Smooth muscle cell (in vitro differentiated cells): ENCODE data around the gene PCDHGC4. TPM values are rescaled to one million over a fixed set of nuclear protein-coding genes. Genes with fewer than 3 reads are reported as not detected.

Source experiments
- DNase-seq: peaks from one replicate; lab custom pipeline; 2025; ENCODE audit not compliant: unreplicated experiment; lab: John Stamatoyannopoulos, UW
- H2AFZ ChIP-seq: fragments of 200-600 bp; sonication (generic); 2 replicates; pipeline ENCODE4 v1.6.0; 2016; ENCODE audit warnings: antibody characterized with exemption, low read depth, mild to moderate bottlenecking
- H3F3A ChIP-seq: fragments of 200-600 bp; sonication (generic); 2 replicates; pipeline ENCODE4 v1.6.0; 2017; ENCODE audit warnings: antibody characterized with exemption, low read depth
- H3K27ac ChIP-seq: fragments of 200-600 bp; sonication (generic); 2 replicates; pipeline ENCODE4 v1.5.1; 2016; ENCODE audit warnings: low read depth, mild to moderate bottlenecking
- H3K27me3 ChIP-seq: fragments of 200-600 bp; sonication (generic); 2 replicates; pipeline ENCODE4 v1.6.1; 2016; ENCODE audit warnings: low read depth, mild to moderate bottlenecking
- H3K36me3 ChIP-seq: fragments of 200-600 bp; sonication (generic); 2 replicates; pipeline ENCODE4 v1.5.1; 2016; ENCODE audit warnings: low read depth
- H3K4me1 ChIP-seq: fragments of 200-600 bp; sonication (generic); 2 replicates; pipeline ENCODE4 v1.5.1; 2016; ENCODE audit warnings: low read depth
- H3K4me2 ChIP-seq: fragments of 200-600 bp; sonication (generic); 2 replicates; pipeline ENCODE4 v1.6.0; 2016; ENCODE audit warnings: mild to moderate bottlenecking
- H3K4me3 ChIP-seq: fragments of 200-600 bp; sonication (generic); 2 replicates; pipeline ENCODE4 v1.5.1; 2016; ENCODE audit warnings: mild to moderate bottlenecking
- H3K79me2 ChIP-seq: fragments of 200-600 bp; sonication (generic); 2 replicates; pipeline ENCODE4 v1.6.0; 2016; ENCODE audit warnings: low read depth, mild to moderate bottlenecking
- H3K9ac ChIP-seq: fragments of 200-600 bp; sonication (generic); 2 replicates; pipeline ENCODE4 v1.6.0; 2016; ENCODE audit warnings: low read depth
- H3K9me3 ChIP-seq: fragments of 200-600 bp; sonication (generic); replicated peaks from 2 replicates; pipeline ENCODE4 v1.5.1; 2016; ENCODE audit warnings: low read depth
- H4K20me1 ChIP-seq: fragments of 200-600 bp; sonication (generic); 2 replicates; pipeline ENCODE4 v1.6.0; 2016; ENCODE audit warnings: low read depth
- CTCF ChIP-seq: fragments of 200-600 bp; sonication (generic); IDR thresholded peaks from 2 replicates; pipeline ENCODE4 v1.5.1; 2017; ENCODE audit warnings: borderline replicate concordance, mild to moderate bottlenecking, antibody characterized with exemption; ENCODE audit not compliant: insufficient read depth, poor library complexity, severe bottlenecking
- WGBS: methylation state at CpG from one replicate; pipeline ENCODE4 v1.1.7; 2016; ENCODE audit warnings: low lambda C conversion rate; 5-methylcytosine and 5-hydroxymethylcytosine counted together
- polyA plus RNA-seq: library from polyadenylated mRNA; unstranded; fragments of >200 nt; fragmentation: Nextera tagmentation; extraction: Ambion mirVana; gene quantifications from 2 replicates; pipeline ENCODE4 v1.2.1, GENCODE V29; 2016
- total RNA-seq: library from RNA; depleted of rRNA; stranded (reverse); fragments of >200 nt; gene quantifications from 2 replicates; pipeline ENCODE4 v1.2.3, GENCODE V29; 2014

The PCDHGC4 gene
- total and polyA plus RNA-seq, 2 experiments from 2014 or later, result 0.16 to 3.8 TPM

GRCh38 chr5:141517880-141518617 is 33.2 kb downstream of the PCDHGC4 start:
- DNase-seq, result no peak
- Histone ChIP-seq H3K79me2 (peaks cover 5% of the 10 kb centered on the region), H3K9me3 (no peaks in the 10 kb centered on the region), H3F3A (peaks cover 77% of the 10 kb centered on the region), H3K4me1 (peaks cover 64% of the 10 kb centered on the region), H3K4me3 (no peak overlapping the region), H3K36me3 (no peaks in the 10 kb centered on the region), H2AFZ (no peak overlapping the region), H3K9ac (peak overlapping the region; percentile 97), H4K20me1 (no peaks in the 10 kb centered on the region), H3K27me3 (no peaks in the 10 kb centered on the region), H3K4me2 (peak overlapping the region; percentile 86), H3K27ac (peak overlapping the region; percentile 100)
- no peak for TF ChIP-seq CTCF
- WGBS, result 24% methylated on average over 11 of the region's 11 CpGs

GRCh38 chr5:141518618-141519015 is 33.8 kb downstream of the PCDHGC4 start:
- Histone ChIP-seq H2AFZ (no peak overlapping the region), H3K9ac (peak overlapping the region; percentile 82), H3K36me3 (no peaks in the 10 kb centered on the region), H3K9me3 (no peaks in the 10 kb centered on the region), H3F3A (peaks cover 77% of the 10 kb centered on the region), H3K4me2 (peak overlapping the region; percentile 86), H4K20me1 (no peaks in the 10 kb centered on the region), H3K79me2 (peaks cover 9% of the 10 kb centered on the region), H3K27ac (peak overlapping the region; percentile 100), H3K4me1 (peaks cover 64% of the 10 kb centered on the region), H3K4me3 (no peak overlapping the region), H3K27me3 (no peaks in the 10 kb centered on the region)
- no peak for DNase-seq
- no peak for TF ChIP-seq CTCF
- 74% methylated on average over 1 of the region's 1 CpG for WGBS

- no peak overlapping the region for H2AFZ ChIP-seq
- no peaks in the 10 kb centered on the region for H3K27me3 ChIP-seq
- DNase-seq, result no peak
- H3K4me3 ChIP-seq, result no peak overlapping the region
- 89% methylated on average over 3 of the region's 3 CpGs for WGBS
- peaks cover 63% of the 10 kb centered on the region for H3K4me1 ChIP-seq
- no peaks in the 10 kb centered on the region for H3K36me3 ChIP-seq
- peak overlapping the region; percentile 86 for H3K4me2 ChIP-seq
- peak overlapping the region; percentile 100 for H3K27ac ChIP-seq
- H3K79me2 ChIP-seq, result peaks cover 9% of the 10 kb centered on the region
- H3K9me3 ChIP-seq, result no peaks in the 10 kb centered on the region
- H3F3A ChIP-seq, result peaks cover 76% of the 10 kb centered on the region
- TF ChIP-seq CTCF, result no peak
- peak overlapping the region; percentile 82 for H3K9ac ChIP-seq
- H4K20me1 ChIP-seq, result no peaks in the 10 kb centered on the region
Measured at GRCh38 chr5:141519605-141520565, 35.1 kb downstream of the PCDHGC4 start.
